ENCODE data around the gene TINCR. TPM values are rescaled to one million over a fixed set of nuclear protein-coding genes. Genes with fewer than 3 reads are reported as not detected.
"Not testable (repeated sequence)": the region's sequence is repeated elsewhere in the genome, so short reads cannot be mapped to it uniquely, and the experiment has no call there.

TINCR gene
- total RNA-seq, 1 donor from 2014 or later = 0.20 TPM

DNA sequence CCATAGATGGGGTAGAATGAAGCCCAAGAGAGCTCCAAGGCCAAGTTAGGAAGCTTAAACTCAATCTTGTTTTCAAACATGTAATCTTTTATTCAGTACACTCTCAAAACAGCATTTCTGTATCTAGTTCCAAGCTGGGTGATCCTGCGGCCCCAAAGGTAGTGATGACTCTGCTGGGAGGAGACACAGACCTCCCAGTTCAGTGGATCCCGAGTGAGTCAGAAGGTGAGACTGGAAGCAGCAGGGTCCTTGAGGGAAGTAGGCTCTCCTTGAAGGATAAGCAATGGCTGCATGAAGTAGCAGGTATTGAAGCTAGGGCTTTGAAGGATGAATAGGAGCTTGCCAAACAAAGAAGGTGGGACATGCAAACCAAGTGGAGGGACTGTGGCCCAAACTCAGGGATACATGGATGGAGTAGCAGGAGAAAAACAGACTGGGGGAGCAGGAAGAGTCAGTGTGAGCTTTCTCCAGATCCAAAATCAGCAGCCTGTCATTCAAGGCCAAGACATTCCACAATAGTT, 9.6 kb downstream of the TINCR start:
- no peak for DNase-seq (ENCODE audit: low spot score)

- DNase-seq (ENCODE audit: low spot score) = no peak
Measured at GRCh38 chr19:5557691-5558090, 10.1 kb downstream of the TINCR start.

DNA sequence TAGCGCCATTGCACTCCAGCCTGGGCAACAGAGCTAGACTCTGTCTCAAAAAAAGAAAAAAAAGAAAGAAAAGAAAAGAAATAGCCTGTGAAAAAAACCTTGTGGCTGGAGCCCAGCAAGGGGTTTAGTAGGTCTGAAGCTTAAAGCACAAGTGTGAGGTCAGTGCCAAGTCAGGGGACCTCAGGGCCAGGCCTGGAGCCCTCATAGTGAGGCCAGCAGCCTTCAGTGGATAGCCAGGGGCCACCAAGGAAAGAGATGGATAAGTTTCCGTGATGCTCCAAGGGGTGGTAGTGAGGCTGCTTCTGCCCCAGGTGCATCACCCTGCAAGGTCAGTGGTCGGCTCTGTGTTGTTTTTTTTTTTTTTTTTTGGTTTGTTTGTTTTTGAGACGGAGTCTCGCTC, 12.9 kb downstream of the TINCR start:
- no peak for DNase-seq (ENCODE audit: low spot score)

GRCh38 chr19:5553892-5554291, 13.9 kb downstream of the TINCR start:
- no peak for DNase-seq (ENCODE audit: low spot score)

- DNase-seq (ENCODE audit: low spot score) = no peak
Measured at GRCh38 chr19:5547881-5548280, 19.9 kb downstream of the TINCR start.

DNA sequence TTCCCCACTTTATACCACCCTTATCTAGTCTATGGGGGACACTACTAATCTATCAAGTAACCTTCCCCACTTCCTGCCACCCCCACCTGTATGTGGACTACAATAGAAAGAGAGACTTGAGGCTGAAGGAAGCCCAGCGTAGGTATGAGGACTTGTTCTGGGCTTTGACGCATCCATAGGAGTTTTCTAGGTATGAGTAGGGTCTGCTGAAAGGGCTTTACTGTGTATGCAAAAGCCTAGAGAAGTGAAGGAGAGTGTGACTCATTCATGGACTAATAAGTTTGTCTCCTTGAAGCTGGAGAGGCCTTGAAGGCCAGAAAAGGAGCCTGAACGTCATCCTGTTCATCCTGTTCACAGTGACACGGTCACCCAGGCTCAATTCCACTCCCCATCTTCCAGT, 21.8 kb downstream of the TINCR start:
- DNase-seq (ENCODE audit: low spot score) = no peak

- no peak for DNase-seq (ENCODE audit: low spot score)
Measured at GRCh38 chr19:5545051-5545450, 22.7 kb downstream of the TINCR start.

- no peak for DNase-seq (ENCODE audit: low spot score)
Measured at GRCh38 chr19:5542665-5543064, 25.1 kb downstream of the TINCR start.

DNA sequence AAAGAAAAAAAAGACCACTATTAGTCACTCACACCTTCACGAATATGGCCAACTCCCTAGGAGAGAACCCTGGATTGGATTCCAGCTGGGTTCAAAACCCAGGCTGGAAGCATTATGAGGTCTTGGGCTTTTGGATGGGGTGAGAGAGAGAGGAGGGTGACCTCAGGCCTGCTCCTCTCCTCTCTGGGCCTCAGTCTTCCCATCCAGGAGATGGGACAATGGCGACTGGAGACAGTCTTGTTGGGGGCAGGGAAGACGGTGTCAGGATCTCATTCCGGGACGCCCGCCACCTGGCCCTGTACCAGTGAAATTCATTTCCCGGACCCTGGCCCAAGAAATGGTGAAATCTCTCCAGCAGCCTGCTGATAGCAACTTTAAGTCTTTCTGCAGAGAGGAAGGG, 26.3 kb downstream of the TINCR start:
- DNase-seq (ENCODE audit: low spot score) = no peak

GRCh38 chr19:5540208-5540607, 27.5 kb downstream of the TINCR start:
- no peak for DNase-seq (ENCODE audit: low spot score)

DNA sequence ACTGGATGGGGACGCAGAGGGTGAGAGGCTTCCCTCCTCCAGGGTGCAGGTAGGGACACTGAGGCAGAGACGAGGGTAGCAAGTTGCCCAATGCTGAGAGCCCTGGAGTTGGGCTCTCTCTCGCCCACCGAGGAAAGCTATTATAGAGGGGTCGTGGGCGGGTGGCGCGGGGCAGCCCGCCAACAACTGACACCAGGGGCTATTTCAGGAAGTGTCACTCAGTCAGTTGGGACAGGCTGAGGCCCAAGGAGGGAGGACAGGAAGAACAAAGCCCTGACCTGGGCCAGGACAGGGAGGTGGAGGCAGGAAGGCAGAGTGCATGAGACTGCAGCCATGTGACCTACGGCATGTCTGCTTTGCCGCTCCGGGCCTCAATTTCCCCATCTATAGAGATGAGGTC, 29.9 kb downstream of the TINCR start:
- no peak for DNase-seq (ENCODE audit: low spot score)

DNA sequence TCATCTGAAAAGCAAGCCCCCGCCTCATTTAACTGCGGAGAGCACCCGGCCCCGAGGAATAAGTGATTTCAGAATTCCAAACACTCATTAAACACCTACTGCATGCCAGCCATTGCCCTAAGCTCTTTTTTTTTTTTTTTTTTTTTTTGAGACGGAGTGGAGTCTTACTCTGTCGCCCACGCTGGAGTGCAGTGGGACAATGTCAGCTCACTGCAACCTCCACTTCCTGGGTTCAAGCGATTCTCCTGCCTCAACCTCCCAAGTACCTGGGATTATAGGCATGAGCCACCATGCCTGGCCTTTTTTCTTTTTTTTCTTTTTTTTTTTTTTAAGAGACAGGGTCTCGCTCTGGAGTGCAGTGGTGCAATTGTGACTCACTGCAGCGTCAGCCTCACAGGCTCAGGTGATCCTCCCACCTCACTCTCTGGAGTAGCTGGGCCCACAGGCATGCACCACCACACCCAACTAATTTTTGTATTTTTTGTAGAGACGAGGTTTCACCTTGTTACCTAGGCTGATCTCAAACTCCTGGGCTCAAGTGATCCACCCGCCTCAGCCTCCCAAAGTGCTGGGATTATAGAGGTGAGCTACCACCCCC, 30.7 kb downstream of the TINCR start:
- DNase-seq (ENCODE audit: low spot score) = not testable (repeated sequence)

DNA sequence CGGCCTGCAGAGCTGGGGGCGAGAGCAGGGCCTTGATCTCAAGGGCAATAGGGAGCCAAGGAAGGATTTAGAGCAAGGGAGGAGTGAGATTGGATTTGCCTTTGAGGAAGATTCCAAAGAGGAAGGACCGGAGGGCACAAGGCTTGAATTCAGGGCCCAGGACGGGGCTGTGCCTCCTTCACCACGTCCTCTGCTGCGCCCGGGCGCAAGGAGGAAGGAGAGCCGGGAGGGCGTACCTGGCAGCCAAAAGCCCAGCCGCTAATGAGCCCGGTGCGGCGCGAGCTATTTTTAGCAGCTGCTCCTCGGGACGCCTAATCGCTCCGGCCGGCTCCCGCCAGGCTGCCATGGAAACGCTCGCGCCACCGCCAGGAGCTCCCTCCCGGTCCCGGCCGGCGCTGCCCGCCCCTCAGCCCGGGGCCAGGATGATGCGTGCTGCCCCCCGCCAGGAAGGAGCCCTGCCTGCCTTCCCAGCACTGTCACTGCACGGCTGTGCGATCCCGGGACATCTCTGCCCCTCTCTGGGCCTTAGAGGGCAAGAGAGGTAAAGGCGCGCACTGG, 31.3 kb downstream of the TINCR start:
- peak; percentile 11 for DNase-seq (ENCODE audit: low spot score)

DNA sequence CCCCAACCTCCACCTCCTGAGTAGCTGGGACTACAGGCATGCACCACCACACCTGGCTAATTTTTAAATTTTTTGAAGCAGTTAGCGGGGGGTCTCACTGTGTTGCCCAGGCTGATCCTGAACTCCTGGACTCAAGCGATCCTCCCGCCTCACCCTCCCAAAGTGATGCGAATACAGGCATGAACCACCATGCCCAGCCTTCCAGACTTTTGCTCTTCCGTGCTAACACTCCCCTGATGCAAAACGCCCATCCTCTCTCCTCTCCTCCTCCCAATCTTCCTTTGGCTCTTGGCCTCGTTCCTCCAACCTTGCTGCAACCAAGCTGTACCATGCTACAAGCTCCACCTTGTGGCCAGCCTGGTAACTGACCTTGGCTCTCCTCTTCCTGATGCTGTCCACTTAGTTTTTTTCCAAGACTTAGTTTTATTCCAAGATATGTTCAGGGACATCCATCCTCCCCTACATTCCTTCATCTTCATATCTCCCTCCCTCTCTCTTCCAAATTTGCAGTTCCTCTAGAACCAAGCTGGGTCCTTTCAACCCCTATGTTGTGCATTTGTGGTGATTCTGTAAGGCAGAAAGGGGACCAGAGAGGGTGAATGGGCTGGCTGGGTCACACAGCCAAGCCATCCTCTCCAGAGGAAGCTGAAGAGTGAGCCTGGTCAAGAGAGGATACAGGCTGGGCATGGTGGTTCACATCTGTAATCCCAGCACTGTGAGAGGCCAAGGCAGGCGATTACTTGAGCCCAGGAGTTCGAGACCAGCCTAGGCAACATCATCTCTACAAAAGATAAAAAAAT, 32.8 kb downstream of the TINCR start:
- no peak for DNase-seq (ENCODE audit: low spot score)

- DNase-seq (ENCODE audit: low spot score) = no peak
Measured at GRCh38 chr19:5533257-5533656, 34.5 kb downstream of the TINCR start.

- no peak for DNase-seq (ENCODE audit: low spot score)
Measured at GRCh38 chr19:5530701-5531100, 37.1 kb downstream of the TINCR start.

GRCh38 chr19:5526691-5527090, 41.1 kb downstream of the TINCR start:
- no peak for DNase-seq (ENCODE audit: low spot score)

- DNase-seq (ENCODE audit: low spot score) = no peak
Measured at GRCh38 chr19:5524081-5524480, 43.7 kb downstream of the TINCR start.

- no peak for DNase-seq (ENCODE audit: low spot score)
Measured at GRCh38 chr19:5522106-5522505, 45.6 kb downstream of the TINCR start.

DNA sequence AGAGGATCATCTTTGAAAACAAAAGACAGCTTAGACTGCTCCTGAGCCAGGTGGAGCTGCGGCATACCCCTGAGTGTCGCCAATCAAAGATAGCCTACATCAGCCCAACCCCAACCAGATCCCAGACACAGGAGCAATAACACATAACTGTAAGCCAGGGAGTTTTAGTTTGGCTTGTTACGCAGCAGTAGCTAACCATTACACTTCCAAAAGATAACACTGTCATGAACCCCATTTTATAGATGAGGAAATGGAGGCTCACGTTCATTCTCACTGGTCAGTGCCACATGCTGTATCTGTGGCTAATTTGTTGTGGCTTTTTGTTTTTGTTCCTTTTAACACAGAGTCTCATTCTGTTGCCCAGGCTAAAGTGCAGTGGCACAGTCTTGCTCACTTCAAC, 47.3 kb downstream of the TINCR start:
- no peak for DNase-seq (ENCODE audit: low spot score)

DNA sequence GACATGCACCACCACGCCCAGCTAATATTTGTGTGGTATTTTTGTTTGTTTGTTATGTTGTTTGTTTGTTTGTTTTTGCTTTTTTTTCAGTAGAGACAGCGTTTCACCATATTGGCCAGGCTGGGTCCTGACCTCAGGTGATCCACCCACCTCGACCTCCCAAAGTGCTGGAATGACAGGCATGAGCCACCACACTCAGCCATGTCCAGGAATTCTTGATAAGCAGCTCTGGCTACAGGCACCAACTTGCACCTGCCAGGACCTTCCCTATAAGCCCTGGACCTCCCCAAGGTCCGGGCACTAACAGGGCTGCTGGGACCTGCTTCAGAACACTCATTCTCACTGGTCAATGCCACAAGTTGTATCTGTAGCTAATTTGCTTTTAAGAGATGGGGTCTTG, 48.7 kb downstream of the TINCR start:
- no peak for DNase-seq (ENCODE audit: low spot score)

- no peak for DNase-seq (ENCODE audit: low spot score)
Measured at GRCh38 chr19:5515737-5516136, 52.0 kb downstream of the TINCR start.

- DNase-seq (ENCODE audit: low spot score) = no peak
Measured at GRCh38 chr19:5514001-5514400, 53.8 kb downstream of the TINCR start.

Data from mucosa of gallbladder (tissue), 1 donor.